ENCODE data around the gene MYH6. TPM values are rescaled to one million over a fixed set of nuclear protein-coding genes. Genes with fewer than 3 reads are reported as not detected.

MYH6 gene
- total RNA-seq, 1 experiment from 2014 or later = not detected

DNA sequence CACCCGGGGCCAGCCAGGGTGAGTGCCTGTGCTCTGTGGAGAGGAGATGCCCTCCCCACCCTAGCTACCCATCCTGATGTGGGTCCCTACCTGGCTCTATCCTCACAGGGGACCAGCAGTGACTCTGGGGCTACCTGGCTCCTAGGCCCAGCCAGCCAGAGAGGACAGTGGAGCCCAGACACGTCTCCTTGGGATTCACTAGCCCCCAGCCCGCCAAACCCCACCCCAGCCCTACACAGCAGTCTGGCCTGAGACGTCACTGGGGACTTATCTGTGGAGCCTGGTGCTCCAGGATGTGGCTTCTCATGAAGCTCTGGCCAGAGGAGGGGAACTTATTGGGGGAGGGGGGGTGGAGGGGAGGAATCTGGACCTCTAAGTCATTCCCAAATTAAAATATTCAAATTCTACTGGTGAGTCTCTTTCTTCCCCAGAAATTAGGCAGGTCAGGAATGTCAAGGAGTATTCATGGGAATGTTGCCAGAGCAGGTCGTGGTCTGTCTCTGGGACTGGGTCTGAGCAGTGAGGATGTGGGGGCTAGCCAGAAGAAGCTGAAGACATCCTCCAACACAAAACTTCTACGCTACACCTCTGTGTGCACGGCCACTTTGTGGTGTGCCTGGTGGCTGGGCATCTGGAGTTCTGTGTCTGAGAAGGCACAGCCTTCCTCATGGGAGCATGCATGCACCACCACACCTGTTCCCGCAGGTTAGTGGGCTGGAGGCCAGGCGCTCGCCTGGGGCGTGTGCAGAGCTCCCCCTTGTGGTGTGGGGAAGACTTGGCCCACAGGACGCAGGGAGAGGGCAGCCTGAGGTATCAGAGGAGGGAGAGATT is 28.5 kb downstream of the MYH6 start:
- Histone ChIP-seq H3K4me1 (replicated peaks) (no peaks in the 10 kb centered on the region), H3K4me3 (no peak overlapping the region), H3K36me3 (no peaks in the 10 kb centered on the region), H3K27me3 (replicated peaks) (peaks cover 3% of the 10 kb centered on the region), H3K27ac (no peak overlapping the region), H3K9me3 (replicated peaks) (no peaks in the 10 kb centered on the region)
- peak in 1 of 2 experiments; percentile 18 for DNase-seq (ENCODE audit: low read depth in 1 of 2, low spot score in 2 of 2)

- H3K27me3 ChIP-seq (replicated peaks) = peaks cover 4% of the 10 kb centered on the region
- no peaks in the 10 kb centered on the region for H3K36me3 ChIP-seq
- H3K27ac ChIP-seq = no peak overlapping the region
- DNase-seq (ENCODE audit: low read depth in 1 of 2, low spot score in 2 of 2) = no peak
- H3K4me3 ChIP-seq = no peak overlapping the region
- no peaks in the 10 kb centered on the region for H3K9me3 ChIP-seq (replicated peaks)
- no peaks in the 10 kb centered on the region for H3K4me1 ChIP-seq (replicated peaks)
These were observed 29.4 kb downstream of the MYH6 start for GRCh38 chr14:23378612-23379220.

DNA sequence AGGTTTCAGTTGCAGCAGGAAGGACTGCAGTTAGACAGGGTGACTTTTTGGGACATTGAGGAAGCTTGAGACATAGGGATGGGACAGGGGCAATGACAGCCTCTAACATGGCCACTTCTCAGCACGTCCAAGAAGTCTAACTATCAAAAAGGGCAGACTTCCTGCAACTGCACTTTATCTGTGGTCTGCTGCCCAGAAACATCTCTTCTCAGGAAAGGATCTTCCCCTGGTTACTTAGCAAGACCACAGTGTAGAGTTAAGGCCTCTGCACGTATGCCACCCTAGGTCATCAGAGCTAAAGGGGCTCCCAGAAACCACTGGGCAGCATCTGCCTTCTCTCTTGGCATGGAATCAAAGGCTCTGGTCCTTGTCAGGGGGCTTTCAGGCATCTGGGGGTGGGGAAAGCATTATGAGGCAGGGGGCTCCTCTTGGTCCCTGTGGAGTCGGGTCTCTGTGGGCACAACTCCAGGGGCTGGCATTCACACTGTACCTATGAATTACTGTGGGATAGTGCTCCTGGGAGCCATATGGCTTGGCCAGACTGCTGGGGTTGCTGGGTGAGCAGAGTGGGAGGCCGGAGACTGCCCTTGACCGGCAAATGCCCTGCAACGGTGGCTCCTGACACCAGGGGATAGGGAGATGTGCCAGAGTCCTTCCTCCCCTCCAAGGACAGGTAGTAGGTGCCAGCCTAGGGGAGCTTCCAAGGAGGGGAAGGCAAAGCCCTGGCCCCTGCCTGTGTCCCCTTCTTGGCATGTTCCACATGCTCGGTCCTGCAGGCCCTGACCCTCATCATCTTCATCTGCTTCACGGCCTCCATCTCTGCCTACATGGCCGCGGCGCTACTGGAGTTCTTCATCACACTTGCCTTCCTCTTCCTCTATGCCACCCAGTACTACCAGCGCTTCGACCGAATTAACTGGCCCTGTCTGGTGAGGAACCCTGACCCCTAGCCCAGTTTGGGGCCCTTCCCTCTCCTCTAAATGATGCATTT is 30.2 kb downstream of the MYH6 start:
- H3K4me1 ChIP-seq (replicated peaks) = no peaks in the 10 kb centered on the region
- DNase-seq (ENCODE audit: low read depth in 1 of 2, low spot score in 2 of 2) = no peak
- H3K4me3 ChIP-seq = no peak overlapping the region
- no peaks in the 10 kb centered on the region for H3K36me3 ChIP-seq
- H3K27ac ChIP-seq = no peak overlapping the region
- H3K27me3 ChIP-seq (replicated peaks) = peaks cover 7% of the 10 kb centered on the region
- no peaks in the 10 kb centered on the region for H3K9me3 ChIP-seq (replicated peaks)

- Histone ChIP-seq H3K4me1 (replicated peaks) (no peaks in the 10 kb centered on the region), H3K27me3 (replicated peaks) (peaks cover 7% of the 10 kb centered on the region), H3K36me3 (no peaks in the 10 kb centered on the region), H3K9me3 (replicated peaks) (no peaks in the 10 kb centered on the region), H3K27ac (no peak overlapping the region), H3K4me3 (no peak overlapping the region)
- DNase-seq (ENCODE audit: low read depth in 1 of 2, low spot score in 2 of 2) = no peak
These were observed 30.9 kb downstream of the MYH6 start for GRCh38 chr14:23377198-23377550.

DNA sequence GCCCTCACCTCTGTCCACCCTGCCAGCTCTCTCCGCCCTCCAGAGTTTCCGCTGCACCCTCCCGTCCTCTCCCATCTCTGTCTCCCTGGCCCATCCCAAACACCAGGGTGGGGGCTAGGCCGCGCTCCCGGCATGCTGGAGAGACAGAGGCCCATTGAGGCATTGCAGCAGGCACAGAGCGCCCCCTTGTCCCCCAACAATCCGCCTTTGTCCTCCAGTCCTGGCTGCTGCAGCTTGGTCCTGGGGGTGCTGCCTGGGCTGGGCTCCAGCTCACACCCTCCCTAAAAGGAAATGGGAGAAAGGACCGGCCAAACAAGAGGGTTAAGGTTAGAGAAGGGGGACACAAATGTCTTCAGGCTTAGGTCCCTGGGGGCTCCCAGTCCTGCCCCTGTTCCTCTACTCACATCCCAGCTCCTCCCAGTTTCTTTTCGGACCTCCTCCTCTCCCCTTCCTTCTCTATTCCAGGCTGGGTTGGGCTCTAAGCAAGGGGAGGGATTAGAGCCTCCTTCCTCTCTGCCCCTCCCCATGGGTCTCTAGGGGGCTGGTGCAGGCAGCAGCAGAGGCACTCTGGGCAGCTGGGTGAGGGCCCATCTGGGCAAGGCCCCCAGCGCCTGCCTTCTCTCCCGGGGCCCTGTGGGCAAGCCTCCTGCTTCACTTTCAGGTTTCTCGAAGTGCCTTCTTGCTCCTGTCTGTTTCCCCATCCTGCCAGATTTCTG is 31.4 kb downstream of the MYH6 start, which contains the start of gene CMTM5:
Gene CMTM5 (plus strand): TSS at position 565 of the 716 bp plus-strand sequence. CDS start 206 bp downstream, outside the sequence.
- Histone ChIP-seq H3K4me1 (replicated peaks) (no peaks in the 10 kb centered on the region), H3K27me3 (replicated peaks) (peaks cover 7% of the 10 kb centered on the region), H3K4me3 (no peak within 1 kb of the TSS), H3K27ac (no peak within 1 kb of the TSS), H3K9me3 (replicated peaks) (no peaks in the 10 kb centered on the region), H3K36me3 (no peaks in the 10 kb centered on the region)
- DNase-seq (ENCODE audit: low read depth in 1 of 2, low spot score in 2 of 2) = no peak

DNA sequence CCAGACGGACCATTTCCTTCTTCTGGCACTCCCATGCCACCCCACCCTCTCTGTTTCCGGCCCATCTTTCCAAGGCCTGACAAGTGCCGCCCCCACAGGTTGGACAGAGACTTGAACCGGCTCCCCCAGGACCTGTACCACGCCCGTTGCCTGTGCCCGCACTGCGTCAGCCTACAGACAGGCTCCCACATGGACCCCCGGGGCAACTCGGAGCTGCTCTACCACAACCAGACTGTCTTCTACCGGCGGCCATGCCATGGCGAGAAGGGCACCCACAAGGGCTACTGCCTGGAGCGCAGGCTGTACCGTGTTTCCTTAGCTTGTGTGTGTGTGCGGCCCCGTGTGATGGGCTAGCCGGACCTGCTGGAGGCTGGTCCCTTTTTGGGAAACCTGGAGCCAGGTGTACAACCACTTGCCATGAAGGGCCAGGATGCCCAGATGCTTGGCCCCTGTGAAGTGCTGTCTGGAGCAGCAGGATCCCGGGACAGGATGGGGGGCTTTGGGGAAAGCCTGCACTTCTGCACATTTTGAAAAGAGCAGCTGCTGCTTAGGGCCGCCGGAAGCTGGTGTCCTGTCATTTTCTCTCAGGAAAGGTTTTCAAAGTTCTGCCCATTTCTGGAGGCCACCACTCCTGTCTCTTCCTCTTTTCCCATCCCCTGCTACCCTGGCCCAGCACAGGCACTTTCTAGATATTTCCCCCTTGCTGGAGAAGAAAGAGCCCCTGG is 32.4 kb downstream of the MYH6 start:
- no peaks in the 10 kb centered on the region for H3K36me3 ChIP-seq
- no peak overlapping the region for H3K27ac ChIP-seq
- H3K4me3 ChIP-seq = no peak overlapping the region
- no peaks in the 10 kb centered on the region for H3K9me3 ChIP-seq (replicated peaks)
- H3K4me1 ChIP-seq (replicated peaks) = no peaks in the 10 kb centered on the region
- peaks cover 7% of the 10 kb centered on the region for H3K27me3 ChIP-seq (replicated peaks)
- no peak for DNase-seq (ENCODE audit: low read depth in 1 of 2, low spot score in 2 of 2)

DNA sequence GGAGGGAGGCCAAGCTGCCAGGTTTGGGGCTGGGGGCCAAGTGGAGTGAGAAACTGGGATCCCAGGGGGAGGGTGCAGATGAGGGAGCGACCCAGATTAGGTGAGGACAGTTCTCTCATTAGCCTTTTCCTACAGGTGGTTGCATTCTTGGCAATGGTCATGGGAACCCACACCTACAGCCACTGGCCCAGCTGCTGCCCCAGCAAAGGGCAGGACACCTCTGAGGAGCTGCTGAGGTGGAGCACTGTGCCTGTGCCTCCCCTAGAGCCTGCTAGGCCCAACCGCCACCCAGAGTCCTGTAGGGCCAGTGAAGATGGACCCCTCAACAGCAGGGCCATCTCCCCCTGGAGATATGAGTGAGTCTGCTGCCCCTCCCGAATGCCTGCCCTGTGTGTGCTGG is 35.0 kb downstream of the MYH6 start:
- DNase-seq (ENCODE audit: low read depth in 1 of 2, low spot score in 2 of 2) = no peak
- Histone ChIP-seq H3K27ac (no peak overlapping the region), H3K4me1 (replicated peaks) (no peaks in the 10 kb centered on the region), H3K36me3 (no peaks in the 10 kb centered on the region), H3K9me3 (replicated peaks) (no peaks in the 10 kb centered on the region), H3K27me3 (replicated peaks) (peaks cover 9% of the 10 kb centered on the region), H3K4me3 (no peak overlapping the region)

DNA sequence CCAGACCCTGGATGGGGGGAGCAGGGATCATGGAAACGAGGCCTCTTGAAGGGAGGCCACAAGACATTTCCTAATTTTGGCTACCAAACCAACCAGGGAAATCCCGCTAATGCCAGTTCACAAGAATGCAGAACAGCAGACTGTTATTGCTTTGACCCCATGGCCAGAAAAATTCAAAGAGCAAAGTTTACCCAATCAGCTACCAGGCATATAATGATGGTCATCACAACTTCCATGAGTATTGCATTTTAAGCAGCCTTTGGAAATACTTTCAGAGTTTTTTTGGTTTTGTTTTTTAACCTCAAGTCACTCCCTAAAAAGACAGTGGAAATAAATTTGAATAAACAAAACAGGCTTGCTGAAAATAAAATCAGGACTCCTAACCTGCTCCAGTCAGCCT is 35.6 kb downstream of the MYH6 start, which contains the start of gene IL25:
Gene IL25 (plus strand): TSS at position 301 of the 400 bp plus-strand sequence.
- H3K4me3 ChIP-seq = no peak within 1 kb of the TSS
- no peaks in the 10 kb centered on the region for H3K4me1 ChIP-seq (replicated peaks)
- no peak for DNase-seq (ENCODE audit: low read depth in 1 of 2, low spot score in 2 of 2)
- peaks cover 12% of the 10 kb centered on the region for H3K27me3 ChIP-seq (replicated peaks)
- no peaks in the 10 kb centered on the region for H3K36me3 ChIP-seq
- H3K9me3 ChIP-seq (replicated peaks) = no peaks in the 10 kb centered on the region
- no peak within 1 kb of the TSS for H3K27ac ChIP-seq

DNA sequence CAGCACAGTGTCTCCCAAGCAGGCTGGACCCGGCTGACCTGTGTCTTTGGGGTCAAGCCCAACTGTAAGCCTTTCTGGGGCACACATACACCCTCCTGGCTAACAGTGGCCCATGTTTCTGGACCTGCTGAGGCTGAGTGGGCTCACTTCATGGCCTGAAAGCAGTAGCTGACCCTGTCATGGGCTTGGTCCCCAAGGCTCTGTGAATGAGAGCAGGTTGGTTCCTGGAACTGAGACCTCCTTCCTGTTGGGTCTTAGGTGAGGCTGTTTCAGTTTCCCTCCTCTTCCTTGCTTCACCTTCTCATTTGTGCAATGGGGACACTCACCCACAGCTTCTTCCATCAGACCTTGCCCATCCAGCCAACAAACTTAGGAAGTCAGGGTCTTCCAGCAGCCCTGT is 36.2 kb downstream of the MYH6 start:
- H3K9me3 ChIP-seq (replicated peaks) = no peaks in the 10 kb centered on the region
- no peak overlapping the region for H3K27ac ChIP-seq
- no peaks in the 10 kb centered on the region for H3K36me3 ChIP-seq
- no peak overlapping the region for H3K4me3 ChIP-seq
- no peak for DNase-seq (ENCODE audit: low read depth in 1 of 2, low spot score in 2 of 2)
- no peaks in the 10 kb centered on the region for H3K4me1 ChIP-seq (replicated peaks)
- H3K27me3 ChIP-seq (replicated peaks) = peaks cover 15% of the 10 kb centered on the region

DNA sequence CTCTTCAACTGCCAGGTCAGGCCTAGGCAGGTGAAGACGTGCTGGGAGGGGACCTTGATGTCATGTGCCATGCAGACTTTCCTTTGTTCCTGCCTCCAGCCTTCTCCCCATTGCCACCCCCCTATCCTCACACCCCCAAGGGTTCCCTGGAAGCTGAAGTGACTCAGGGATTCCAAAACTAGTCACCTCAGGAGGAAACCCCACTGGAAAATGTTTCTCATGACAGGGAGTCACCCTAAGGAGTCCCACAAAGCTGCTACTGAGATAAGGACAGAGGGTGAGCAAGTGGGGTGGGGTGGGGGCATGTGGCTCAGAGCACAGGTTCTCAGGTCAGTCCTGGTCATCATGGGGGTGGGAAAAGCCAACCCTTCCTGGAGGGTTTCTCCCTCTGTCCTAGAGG is 37.9 kb downstream of the MYH6 start:
- H3K27ac ChIP-seq = no peak overlapping the region
- no peaks in the 10 kb centered on the region for H3K4me1 ChIP-seq (replicated peaks)
- H3K36me3 ChIP-seq = no peaks in the 10 kb centered on the region
- DNase-seq (ENCODE audit: low read depth in 1 of 2, low spot score in 2 of 2) = no peak
- no peaks in the 10 kb centered on the region for H3K9me3 ChIP-seq (replicated peaks)
- no peak overlapping the region for H3K4me3 ChIP-seq
- peaks cover 27% of the 10 kb centered on the region for H3K27me3 ChIP-seq (replicated peaks)

GRCh38 chr14:23366426-23366921 is 41.6 kb downstream of the MYH6 start:
- DNase-seq (ENCODE audit: low read depth in 1 of 2, low spot score in 2 of 2) = peak in 1 of 2 experiments; percentile 38
- Histone ChIP-seq H3K27ac (no peak overlapping the region), H3K36me3 (no peaks in the 10 kb centered on the region), H3K4me1 (replicated peaks) (no peaks in the 10 kb centered on the region), H3K9me3 (replicated peaks) (no peaks in the 10 kb centered on the region), H3K27me3 (replicated peaks) (peaks cover 51% of the 10 kb centered on the region), H3K4me3 (no peak overlapping the region)

GRCh38 chr14:23365732-23366425 is 42.2 kb downstream of the MYH6 start:
- no peak for DNase-seq (ENCODE audit: low read depth in 1 of 2, low spot score in 2 of 2)
- no peak overlapping the region for H3K4me3 ChIP-seq
- no peaks in the 10 kb centered on the region for H3K4me1 ChIP-seq (replicated peaks)
- no peaks in the 10 kb centered on the region for H3K36me3 ChIP-seq
- no peak overlapping the region for H3K27ac ChIP-seq
- peaks cover 51% of the 10 kb centered on the region for H3K27me3 ChIP-seq (replicated peaks)
- H3K9me3 ChIP-seq (replicated peaks) = no peaks in the 10 kb centered on the region

Measured in SJSA1 (cell line).